ENCODE measurements around the gene TPO. TPM values are rescaled to one million over a fixed set of nuclear protein-coding genes. Genes with fewer than 3 reads are reported as not detected.
"Not testable (repeated sequence)": the region's sequence is repeated elsewhere in the genome, so short reads cannot be mapped to it uniquely, and the experiment has no call there.

The TPO gene
- polyA plus RNA-seq, 6 donors from 2014 or later, result not detected

- not testable (repeated sequence) for H3K4me3 Mint-ChIP-seq; H3K36me3 Mint-ChIP-seq; H3K9me3 Mint-ChIP-seq; ATAC-seq (ENCODE audit: low read depth in 2 of 2); DNase-seq
- H3K27me3 Mint-ChIP-seq, result peaks cover 10 to 66% (median 24%) of the 10 kb centered on the region in 3 donors
- peaks cover 5 to 20% (median 7%) of the 10 kb centered on the region in 3 donors for H3K4me1 Mint-ChIP-seq
- peak overlapping the region in 1 of 6 donors; percentile 57 for H3K27ac Mint-ChIP-seq
These were observed 23.1 kb upstream of the TPO start for GRCh38 chr2:1390118-1390517.

- Mint-ChIP-seq H3K27ac (peak overlapping the region in 1 of 6 donors; percentile 30), H3K27me3 (peaks cover 18 to 64% (median 30%) of the 10 kb centered on the region in 3 donors), H3K4me3 (no peak overlapping the region), H3K4me1 (peaks cover 4 to 36% (median 25%) of the 10 kb centered on the region in 3 donors), H3K36me3 (no peaks in the 10 kb centered on the region), H3K9me3 (peaks cover 0 to 8% (median 0%) of the 10 kb centered on the region in 7 donors)
- DNase-seq, result no peak
- ATAC-seq (ENCODE audit: low read depth in 2 of 2), result no peak
These were observed 19.9 kb upstream of the TPO start for GRCh38 chr2:1393321-1393720.

- ATAC-seq (ENCODE audit: low read depth in 2 of 2) (no peak), DNase-seq (no peak)
- Mint-ChIP-seq H3K36me3 (no peaks in the 10 kb centered on the region), H3K27me3 (peaks cover 18 to 61% (median 26%) of the 10 kb centered on the region in 3 donors), H3K4me3 (no peak overlapping the region), H3K27ac (peak overlapping the region in 1 of 6 donors; percentile 56), H3K4me1 (peaks cover 13 to 43% (median 34%) of the 10 kb centered on the region in 3 donors), H3K9me3 (peaks cover 0 to 8% (median 0%) of the 10 kb centered on the region in 7 donors)
These were observed 18.4 kb upstream of the TPO start for GRCh38 chr2:1394709-1395408.

- H3K9me3 Mint-ChIP-seq, result peaks cover 2 to 9% (median 4%) of the 10 kb centered on the region in 7 donors
- peak overlapping the region in 2 of 6 donors; percentile 11 to 75 for H3K27ac Mint-ChIP-seq
- peaks cover 4 to 6% of the 10 kb centered on the region in 2 donors for H3K36me3 Mint-ChIP-seq
- DNase-seq, result no peak
- H3K27me3 Mint-ChIP-seq, result peaks cover 16 to 48% (median 17%) of the 10 kb centered on the region in 3 donors
- H3K4me1 Mint-ChIP-seq, result peaks cover 29 to 63% (median 55%) of the 10 kb centered on the region in 3 donors
- ATAC-seq (ENCODE audit: low read depth in 2 of 2), result no peak
- peak overlapping the region in 1 of 8 donors; percentile 11 for H3K4me3 Mint-ChIP-seq
These were observed 15.9 kb upstream of the TPO start for GRCh38 chr2:1397350-1397749.

- Mint-ChIP-seq H3K27me3 (peaks cover 9 to 41% (median 12%) of the 10 kb centered on the region in 3 donors), H3K4me1 (peaks cover 31 to 71% (median 64%) of the 10 kb centered on the region in 3 donors), H3K4me3 (peak overlapping the region in 4 of 8 donors; percentile 22 to 91 (median 80)), H3K36me3 (peaks cover 6 to 8% of the 10 kb centered on the region in 2 donors), H3K27ac (no peak overlapping the region), H3K9me3 (peaks cover 3 to 12% (median 7%) of the 10 kb centered on the region in 7 donors)
- no peak for DNase-seq
- no peak for ATAC-seq (ENCODE audit: low read depth in 2 of 2)
These were observed 15.1 kb upstream of the TPO start for GRCh38 chr2:1398191-1398590.

GRCh38 chr2:1400943-1401735 lies 12.1 kb upstream of the TPO start:
- H3K27me3 Mint-ChIP-seq, result peaks cover 0 to 25% (median 8%) of the 10 kb centered on the region in 3 donors
- DNase-seq, result peak; percentile 50
- H3K4me1 Mint-ChIP-seq, result peaks cover 31 to 70% (median 58%) of the 10 kb centered on the region in 3 donors
- peaks cover 2 to 15% (median 8%) of the 10 kb centered on the region in 7 donors for H3K9me3 Mint-ChIP-seq
- ATAC-seq (ENCODE audit: low read depth in 2 of 2), result peak; percentile 91 to 93
- peak overlapping the region in 5 of 6 donors; percentile 10 to 86 (median 62) for H3K27ac Mint-ChIP-seq
- H3K4me3 Mint-ChIP-seq, result peak overlapping the region; percentile 53 to 88 (median 74)
- H3K36me3 Mint-ChIP-seq, result peaks cover 6 to 8% of the 10 kb centered on the region in 2 donors

- peaks cover 38 to 71% (median 65%) of the 10 kb centered on the region in 3 donors for H3K4me1 Mint-ChIP-seq
- H3K36me3 Mint-ChIP-seq, result peaks cover 6 to 8% of the 10 kb centered on the region in 2 donors
- H3K27me3 Mint-ChIP-seq, result peaks cover 0 to 24% (median 8%) of the 10 kb centered on the region in 3 donors
- peak overlapping the region in 1 of 6 donors; percentile 56 for H3K27ac Mint-ChIP-seq
- DNase-seq (no peak), ATAC-seq (ENCODE audit: low read depth in 2 of 2) (no peak)
- H3K4me3 Mint-ChIP-seq, result peak overlapping the region in 1 of 8 donors; percentile 86
- H3K9me3 Mint-ChIP-seq, result peaks cover 2 to 15% (median 8%) of the 10 kb centered on the region in 7 donors
These were observed 11.2 kb upstream of the TPO start for GRCh38 chr2:1402064-1402463.

GRCh38 chr2:1403565-1403964 lies 9.7 kb upstream of the TPO start:
- Mint-ChIP-seq H3K9me3 (peaks cover 2 to 15% (median 8%) of the 10 kb centered on the region in 7 donors), H3K36me3 (peaks cover 6 to 8% of the 10 kb centered on the region in 2 donors), H3K27ac (no peak overlapping the region)

GRCh38 chr2:1405124-1405523 lies 8.1 kb upstream of the TPO start:
- Mint-ChIP-seq H3K27ac (peak overlapping the region in 1 of 6 donors; percentile 30), H3K4me3 (no peak overlapping the region), H3K27me3 (peaks cover 0 to 13% (median 0%) of the 10 kb centered on the region in 3 donors), H3K4me1 (peaks cover 24 to 51% (median 36%) of the 10 kb centered on the region in 3 donors), H3K9me3 (peaks cover 2 to 15% (median 8%) of the 10 kb centered on the region in 7 donors), H3K36me3 (peaks cover 6 to 8% of the 10 kb centered on the region in 2 donors)
- no peak for ATAC-seq (ENCODE audit: low read depth in 2 of 2)
- DNase-seq, result no peak

More at GRCh38 chr2:1403565-1403964, 9.7 kb upstream of the TPO start:
- no peak for DNase-seq
- Mint-ChIP-seq H3K27me3 (peaks cover 0 to 16% (median 0%) of the 10 kb centered on the region in 3 donors), H3K4me3 (peak overlapping the region in 1 of 8 donors; percentile 7), H3K4me1 (peaks cover 38 to 66% (median 52%) of the 10 kb centered on the region in 3 donors)
- no peak for ATAC-seq (ENCODE audit: low read depth in 2 of 2)

- DNase-seq (no peak), ATAC-seq (ENCODE audit: low read depth in 2 of 2) (no peak)
- H3K27ac Mint-ChIP-seq, result no peak overlapping the region
- no peak overlapping the region for H3K4me3 Mint-ChIP-seq
- H3K4me1 Mint-ChIP-seq, result peaks cover 21 to 42% (median 31%) of the 10 kb centered on the region in 3 donors
- peaks cover 0 to 13% (median 7%) of the 10 kb centered on the region in 3 donors for H3K27me3 Mint-ChIP-seq
- H3K36me3 Mint-ChIP-seq, result peaks cover 6 to 8% of the 10 kb centered on the region in 2 donors
- H3K9me3 Mint-ChIP-seq, result peaks cover 2 to 15% (median 8%) of the 10 kb centered on the region in 7 donors
These were observed 7.3 kb upstream of the TPO start for GRCh38 chr2:1405967-1406366.

- no peak for ATAC-seq (ENCODE audit: low read depth in 2 of 2)
- Mint-ChIP-seq H3K27ac (peak overlapping the region in 1 of 6 donors; percentile 35), H3K36me3 (peaks cover 6 to 8% of the 10 kb centered on the region in 2 donors), H3K9me3 (peaks cover 2 to 15% (median 7%) of the 10 kb centered on the region in 7 donors), H3K4me1 (peaks cover 17 to 37% (median 27%) of the 10 kb centered on the region in 3 donors), H3K27me3 (peaks cover 0 to 13% (median 12%) of the 10 kb centered on the region in 3 donors), H3K4me3 (no peak overlapping the region)
- no peak for DNase-seq
These were observed 6.8 kb upstream of the TPO start for GRCh38 chr2:1406434-1406833.

GRCh38 chr2:1407950-1408675 lies 5.2 kb upstream of the TPO start:
- Mint-ChIP-seq H3K27me3 (peaks cover 4 to 24% (median 18%) of the 10 kb centered on the region in 3 donors), H3K4me1 (peaks cover 6 to 21% (median 10%) of the 10 kb centered on the region in 3 donors), H3K36me3 (no peaks in the 10 kb centered on the region), H3K27ac (no peak overlapping the region), H3K4me3 (peak overlapping the region in 1 of 8 donors; percentile 37), H3K9me3 (peaks cover 0 to 8% (median 0%) of the 10 kb centered on the region in 7 donors)
- no peak for DNase-seq
- no peak for ATAC-seq (ENCODE audit: low read depth in 2 of 2)

All from naive B cell (primary cell).